ENCODE results near the gene FAAP20. TPM values are rescaled to one million over a fixed set of nuclear protein-coding genes. Genes with fewer than 3 reads are reported as not detected.
A peak's percentile ranks its signal among the peaks of the same experiment; 100 is the strongest.

FAAP20 gene
- total RNA-seq, 1 donor from 2014 or later: 36.5 TPM

DNA sequence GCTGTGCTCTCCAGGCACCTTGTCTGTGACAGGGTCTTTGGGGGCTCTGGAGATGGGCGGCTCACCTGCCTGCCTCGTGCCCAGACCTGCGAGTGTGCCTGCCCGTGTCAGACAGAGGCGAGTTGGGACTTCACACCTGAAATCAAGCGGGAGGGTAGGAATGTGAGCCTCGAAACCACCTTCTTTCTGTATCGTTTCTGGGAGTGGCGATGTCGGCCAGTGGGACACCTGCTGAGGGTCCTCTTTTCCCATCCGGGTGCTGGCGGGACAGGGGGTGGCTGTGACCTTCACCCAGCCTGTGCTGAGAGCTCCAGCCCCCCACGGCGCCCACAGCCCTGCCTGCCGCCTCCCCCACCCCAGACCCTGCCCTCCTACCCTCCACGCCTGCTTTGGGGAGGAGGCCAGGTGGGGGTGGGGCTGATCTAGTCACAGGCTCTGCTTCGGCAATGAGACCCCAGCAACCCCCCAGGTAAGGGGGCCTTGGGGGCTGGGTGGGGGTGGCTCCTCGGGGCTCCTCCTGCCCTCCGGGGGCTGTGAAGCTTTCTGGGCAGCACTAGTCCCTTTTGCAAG lies 15.6 kb upstream of the FAAP20 start:
- no peak for ATAC-seq

DNA sequence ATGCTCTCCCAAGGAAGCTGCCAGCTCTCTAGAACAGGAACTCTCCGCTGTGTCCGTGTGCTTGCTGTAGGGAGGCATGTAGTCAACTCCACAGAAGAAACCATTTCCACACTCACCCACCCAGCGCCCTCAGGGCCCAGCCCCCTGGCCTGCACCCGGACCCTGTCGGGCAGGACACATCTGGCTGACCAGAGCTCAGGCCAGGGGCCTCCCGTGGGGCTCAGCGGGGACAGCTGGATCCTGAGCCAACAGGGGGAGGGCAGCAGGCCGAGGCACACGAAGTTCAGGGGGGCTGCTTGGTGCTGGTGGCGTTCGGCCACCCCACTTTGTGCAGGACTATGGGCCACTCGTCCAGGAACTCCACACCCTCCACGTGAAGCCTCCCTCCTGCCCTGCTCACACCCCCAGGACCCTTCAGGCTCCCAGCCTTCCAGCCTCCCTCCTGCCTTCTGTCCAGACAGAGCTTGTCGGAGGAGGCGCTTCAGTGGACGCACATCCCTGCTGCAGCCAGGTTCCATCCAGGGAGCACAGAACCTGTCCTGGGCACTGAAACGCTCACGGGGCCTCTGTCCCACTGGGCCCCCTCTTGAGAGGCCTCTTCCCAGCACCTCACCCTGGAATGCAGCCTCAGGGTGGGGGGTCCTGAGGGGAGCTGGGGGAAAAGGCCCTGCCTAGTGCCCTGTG lies 15.0 kb upstream of the FAAP20 start:
- no peak for ATAC-seq

DNA sequence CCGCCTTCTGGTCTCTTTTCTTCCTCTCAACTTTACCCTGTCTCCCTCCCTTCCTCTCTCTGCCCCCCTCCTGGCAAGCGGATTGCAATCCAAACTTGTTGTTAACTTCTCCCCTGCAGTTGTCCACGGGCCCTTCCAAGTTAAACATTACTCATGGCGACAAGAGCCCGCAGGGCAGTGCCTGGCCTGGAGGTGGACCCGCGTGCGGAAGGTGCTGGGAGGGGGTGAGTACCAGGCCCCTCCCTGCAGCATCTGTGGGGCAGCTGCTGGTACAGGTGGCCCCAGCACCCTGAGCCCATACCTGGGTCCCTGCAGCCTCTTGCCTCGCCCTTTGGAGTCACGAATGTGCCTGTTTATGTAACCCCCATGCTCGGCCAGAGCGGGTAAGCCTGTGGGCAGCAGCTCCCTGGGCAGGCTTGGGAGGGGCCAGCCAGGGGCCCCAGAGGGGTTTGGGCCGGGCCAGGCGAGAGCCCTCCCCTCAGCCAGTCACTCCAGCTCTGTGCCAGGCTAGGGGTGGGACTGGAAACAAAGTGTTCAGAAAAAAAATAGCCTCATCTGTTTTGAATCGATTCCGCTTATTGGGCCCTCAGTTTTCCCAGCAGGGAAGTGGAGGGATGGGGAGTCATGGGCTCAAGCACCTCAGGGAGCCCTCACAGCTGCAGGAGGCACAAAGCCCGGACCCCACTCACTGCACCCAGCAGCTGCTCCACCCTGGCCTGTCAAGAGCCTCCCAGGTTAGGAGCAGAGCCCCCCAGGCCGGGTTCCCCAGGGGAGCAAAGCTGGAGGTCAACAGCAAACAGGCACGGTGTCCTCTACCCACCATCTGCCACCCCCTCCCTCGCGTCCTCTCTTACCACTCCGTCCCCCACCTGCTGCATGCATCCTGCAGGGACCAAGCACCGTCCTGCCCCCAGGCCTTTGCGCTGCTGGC lies 14.0 kb upstream of the FAAP20 start:
- no peak for ATAC-seq

DNA sequence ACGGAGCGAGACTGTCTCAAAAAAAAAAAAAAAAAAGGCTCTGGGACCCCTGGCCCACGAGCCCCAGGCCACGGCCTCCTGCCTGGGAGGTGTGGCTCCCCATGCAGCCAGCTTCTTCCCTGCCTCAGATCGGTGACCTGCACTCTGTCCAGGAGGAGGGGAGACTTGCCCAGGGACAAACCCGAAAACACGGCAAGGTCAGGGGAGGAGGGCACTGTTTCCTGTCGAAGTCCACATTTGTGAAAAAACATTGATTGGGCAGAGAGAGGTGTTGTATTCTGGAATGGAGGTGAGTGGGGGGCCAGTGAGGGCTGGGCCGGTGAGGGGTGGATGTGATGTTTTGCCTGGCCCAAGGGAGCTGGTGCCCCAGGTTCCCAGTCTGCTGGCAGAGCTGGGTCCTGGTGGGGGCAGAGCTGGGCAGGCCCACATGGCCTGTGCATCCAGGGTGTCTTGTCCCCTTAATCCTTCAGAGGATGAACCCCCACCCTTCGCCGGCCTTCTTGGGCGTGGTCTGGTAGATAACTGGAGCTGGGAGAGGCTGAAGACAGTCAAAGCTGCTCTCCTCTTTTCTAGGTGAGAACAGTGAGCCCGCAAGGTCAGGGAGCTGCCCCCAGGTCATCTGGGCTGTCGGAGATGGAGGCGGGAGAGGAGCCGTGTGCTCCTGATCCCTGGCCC lies 12.4 kb upstream of the FAAP20 start:
- no peak for ATAC-seq

DNA sequence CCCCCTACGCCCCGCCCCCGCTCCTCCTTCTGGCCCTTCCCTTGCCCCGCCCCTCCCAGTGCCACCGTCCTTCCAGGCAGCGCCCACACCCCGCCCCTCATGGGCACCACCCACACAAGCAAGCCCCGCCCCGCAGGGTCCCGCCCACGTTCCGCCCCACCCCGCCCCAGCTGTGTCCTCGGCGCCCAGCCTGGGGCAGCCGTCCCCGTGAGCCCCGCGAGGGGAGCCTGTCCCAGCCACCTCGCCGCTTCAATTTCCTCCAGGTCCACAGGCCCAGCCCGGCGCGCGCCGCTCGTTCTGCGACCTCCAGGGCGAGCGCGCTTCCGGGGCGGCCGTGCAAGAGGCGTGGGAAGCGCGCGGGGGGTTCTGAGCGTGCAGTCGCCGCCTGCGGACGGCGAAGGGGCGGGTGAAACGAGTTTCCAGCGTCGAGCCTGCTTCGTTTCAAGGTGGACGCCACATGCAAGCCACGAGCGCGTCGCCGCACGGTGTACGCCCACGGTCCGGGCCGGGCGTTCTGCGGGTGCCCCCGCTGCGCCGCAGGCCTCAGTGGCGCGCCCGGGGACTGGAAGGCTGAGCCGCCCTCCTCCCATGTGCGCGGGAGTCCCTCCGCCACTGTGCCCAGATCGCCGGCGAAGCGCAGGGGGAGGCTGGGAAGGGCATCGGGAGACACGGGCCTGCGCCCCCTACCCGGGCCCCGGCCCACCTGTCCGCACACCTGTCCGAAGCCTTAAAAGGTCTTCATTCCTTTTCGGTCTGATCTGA lies 10.8 kb upstream of the FAAP20 start:
- peak; percentile 88 for ATAC-seq

DNA sequence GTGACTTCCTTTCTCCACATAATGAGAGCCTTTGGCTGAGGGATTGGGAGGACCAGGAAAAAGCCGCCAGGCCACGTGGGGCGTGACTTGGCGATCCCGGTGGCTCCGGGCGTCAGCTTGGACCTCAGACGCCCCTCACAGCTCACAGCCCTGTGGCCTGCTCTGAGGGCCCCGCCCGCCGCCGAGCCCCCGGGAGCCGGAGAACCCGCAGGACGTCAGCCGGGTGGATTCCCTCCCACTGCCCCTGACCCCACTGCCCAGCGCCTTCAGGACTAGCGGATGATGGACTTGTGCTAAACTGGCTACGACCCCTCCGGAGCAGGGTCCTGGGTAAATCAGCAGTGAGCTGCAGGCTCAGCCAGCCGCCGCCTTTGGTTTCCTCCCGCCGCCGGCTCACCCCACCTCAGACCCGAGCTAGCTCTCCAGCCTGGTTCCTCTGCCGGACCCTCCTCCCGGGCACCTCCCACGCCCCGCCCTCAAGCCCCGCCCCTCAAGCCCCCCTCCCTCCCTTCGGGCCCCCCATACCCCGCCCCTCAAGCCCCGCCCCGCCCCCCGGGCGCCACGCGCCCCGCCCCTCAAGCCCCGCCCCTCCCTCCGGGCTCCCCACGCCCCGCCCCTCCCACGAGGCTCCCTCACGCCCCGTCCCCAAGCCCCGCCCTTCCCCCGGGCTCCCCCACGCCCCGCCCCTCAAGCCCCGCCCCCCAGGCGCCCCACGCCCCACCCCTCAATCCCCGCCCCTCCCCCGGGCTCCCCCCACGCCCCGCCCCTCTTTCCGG lies 10.0 kb upstream of the FAAP20 start:
- peak; percentile 44 for ATAC-seq

DNA sequence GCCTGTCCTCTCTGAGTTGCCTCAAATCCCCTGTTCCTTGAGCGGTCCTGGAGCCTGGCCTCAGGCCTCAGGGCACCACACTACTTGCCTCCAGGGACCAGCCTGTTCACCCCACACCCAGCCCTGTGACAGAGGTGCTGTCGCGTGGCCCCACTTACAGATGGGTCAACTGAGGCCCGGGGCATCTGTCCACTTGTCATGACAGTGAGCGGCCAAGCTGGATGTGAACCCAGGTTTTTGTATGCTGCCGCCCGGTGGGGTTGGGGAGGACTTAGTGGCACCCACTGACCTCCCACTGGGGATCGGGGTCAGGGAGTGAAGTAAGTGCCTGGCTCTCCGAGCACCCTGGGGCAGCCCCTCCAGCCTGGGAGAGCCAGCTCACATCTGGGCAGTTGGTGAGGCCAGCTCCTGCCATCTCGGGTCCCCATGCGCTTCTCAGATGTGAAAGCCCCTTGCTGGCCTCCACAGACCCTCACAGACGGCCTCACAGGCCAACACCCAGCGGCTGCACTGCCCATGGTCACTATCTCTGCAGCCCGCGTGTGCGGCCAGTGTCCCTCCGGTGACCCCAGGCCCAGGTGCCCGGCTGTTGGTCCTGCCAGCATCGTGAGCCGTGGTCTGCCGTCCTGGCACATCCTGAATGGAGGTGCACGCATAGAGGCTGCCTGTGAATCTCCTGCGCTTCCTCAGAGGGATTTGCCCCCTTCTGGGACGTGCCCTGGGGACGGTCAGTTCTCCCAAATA lies 9.3 kb upstream of the FAAP20 start:
- no peak for ATAC-seq

DNA sequence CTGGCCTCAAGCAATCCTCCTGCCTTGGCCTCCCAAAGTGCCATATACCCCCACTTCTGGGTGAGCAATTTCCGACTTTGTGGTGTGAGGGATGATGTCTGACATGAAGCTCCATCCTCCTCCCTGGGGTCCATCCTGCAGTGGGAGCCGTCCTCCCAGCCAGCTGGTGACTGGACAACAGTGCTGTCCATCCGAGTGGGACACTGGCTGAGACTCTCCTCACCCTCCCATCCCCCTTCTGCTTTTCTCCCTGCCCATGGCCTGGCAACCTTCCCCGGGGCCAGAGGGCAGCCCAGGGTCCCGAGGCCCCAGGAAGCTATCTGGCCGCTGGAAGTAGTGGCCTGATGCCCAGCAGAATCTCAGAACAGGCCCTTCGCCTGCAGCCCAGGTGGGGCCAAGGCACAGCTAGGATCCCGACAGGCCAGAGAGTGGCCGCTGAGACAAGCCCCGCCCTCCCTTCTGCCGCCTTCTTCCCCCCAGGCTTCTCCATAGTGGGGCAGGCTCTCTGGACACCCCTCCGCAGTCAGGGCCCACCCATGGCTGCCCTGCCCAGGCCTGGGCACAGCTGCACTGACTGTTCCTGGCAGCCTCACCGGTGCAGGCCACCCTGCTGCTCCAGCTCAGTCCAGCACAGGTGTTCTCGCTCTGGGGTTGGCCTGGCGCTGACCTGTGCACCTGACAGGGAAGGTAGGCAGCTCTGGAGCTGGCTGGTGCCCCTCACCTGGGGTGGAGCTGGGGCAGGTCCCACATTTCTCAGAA lies 8.4 kb upstream of the FAAP20 start:
- no peak for ATAC-seq

DNA sequence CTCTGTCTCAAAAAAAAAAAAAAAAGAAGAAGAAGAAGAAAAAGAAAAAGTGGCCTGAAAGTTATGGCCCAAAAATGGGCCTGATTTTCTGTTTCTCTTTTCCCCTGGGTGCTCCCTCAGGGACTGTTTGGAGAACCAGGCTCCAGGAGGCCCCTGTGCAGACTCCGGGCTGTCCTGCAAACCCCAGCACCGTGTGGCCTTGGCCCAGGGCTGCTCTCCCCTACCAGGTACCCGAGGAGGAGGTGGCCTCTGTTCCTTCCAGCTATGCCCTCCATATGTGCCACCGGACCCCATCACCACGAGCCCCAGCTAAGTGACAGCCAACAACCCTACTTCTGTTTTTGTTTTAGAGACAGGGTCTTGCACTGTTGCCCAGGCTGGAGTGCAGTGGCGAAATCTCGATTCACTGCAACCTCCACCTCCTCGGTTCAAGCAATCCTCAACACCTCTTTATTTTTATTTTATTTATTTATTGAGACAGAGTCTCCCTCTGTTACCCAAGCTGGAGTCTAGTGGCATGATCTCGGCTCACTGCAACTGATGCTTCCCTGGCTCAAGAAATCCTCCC lies 7.5 kb upstream of the FAAP20 start:
- ATAC-seq: no peak

DNA sequence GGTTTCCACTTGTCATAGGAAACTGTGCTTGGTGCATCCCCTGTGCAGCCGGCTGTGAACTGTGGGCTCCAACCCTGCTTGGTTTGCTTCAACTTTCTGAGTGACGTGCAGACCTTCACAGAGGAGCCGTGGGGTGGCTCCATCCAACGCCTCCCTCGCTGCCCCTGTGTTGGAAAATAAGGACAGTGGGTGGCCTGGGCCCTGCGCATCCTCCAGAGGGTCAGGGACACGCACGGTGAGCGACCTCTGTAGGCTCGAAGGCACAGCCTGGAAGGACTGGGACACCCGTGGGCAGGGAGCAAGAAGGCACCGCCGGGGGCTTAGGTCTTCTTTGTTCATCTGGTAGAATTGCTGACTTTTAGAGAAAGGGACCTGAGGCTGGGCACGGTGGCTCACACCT lies 6.5 kb upstream of the FAAP20 start:
- ATAC-seq: no peak

DNA sequence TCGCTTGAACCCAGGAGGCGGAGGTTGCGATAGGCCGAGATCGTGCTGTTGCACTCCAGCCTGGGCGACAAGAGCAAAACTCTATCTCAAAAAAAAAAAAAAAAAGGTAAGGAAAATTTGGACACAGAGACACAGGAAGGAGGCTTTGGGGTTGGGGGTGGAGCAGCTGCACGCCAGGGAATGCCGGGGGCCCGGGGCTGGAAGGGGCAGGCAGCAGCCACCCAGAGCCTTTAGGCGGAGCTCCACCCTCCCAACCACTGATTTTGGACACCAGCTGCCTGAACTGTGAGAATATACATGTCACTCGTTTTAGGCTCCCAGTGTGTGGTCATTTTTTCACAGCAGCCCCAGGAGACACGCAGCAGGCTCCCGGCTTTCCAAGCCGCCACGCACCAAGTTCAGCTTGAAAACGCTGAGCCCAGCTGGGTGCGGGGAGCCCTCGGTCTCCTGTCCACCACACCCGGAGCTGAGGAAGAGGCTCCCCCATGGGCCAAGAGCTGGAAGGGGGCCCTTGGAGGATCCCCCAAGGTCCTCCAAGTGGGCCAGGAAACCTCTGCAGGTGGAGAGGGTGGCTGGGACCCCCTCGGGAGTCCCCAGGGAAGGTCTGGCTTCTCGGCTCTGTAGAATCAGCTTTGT lies 5.9 kb upstream of the FAAP20 start:
- no peak for ATAC-seq

DNA sequence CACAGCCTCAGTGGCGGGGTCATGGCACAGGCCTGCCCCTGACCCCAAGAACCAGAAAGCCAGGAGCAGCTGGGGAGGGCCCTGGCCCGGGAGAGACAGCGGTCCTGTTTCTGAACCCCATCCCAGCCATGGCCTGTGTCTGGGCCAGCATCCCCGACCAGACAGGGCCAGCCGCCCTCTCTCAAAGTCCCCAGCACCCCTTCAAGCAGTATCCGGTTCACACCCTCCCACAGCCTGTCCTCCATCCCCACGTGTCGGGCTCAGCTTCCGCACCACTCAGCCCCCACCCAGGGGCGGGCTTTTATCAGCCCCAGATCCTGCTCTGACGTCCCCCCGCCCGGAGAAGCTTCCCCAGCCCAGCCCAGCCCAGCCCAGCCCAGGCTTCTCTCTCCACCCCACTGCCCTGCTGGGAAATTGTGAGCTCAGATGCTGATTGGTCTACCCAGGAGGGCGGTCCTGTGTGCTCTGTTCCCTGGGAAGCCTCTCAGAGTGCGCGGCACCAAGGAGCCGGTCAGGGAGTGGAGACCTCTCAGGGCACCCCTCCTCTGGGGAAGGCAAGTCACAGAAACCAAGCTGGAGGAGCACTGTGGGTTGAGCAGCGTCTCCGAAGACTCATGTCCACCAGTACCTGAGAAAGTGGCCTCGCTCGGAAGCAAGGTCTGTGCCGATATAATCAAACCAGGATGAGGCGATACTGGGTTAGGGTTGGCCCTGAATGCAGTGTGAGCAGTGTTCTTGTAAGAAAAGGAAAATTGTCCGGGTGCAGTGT lies 4.7 kb upstream of the FAAP20 start:
- peak; percentile 73 for ATAC-seq

DNA sequence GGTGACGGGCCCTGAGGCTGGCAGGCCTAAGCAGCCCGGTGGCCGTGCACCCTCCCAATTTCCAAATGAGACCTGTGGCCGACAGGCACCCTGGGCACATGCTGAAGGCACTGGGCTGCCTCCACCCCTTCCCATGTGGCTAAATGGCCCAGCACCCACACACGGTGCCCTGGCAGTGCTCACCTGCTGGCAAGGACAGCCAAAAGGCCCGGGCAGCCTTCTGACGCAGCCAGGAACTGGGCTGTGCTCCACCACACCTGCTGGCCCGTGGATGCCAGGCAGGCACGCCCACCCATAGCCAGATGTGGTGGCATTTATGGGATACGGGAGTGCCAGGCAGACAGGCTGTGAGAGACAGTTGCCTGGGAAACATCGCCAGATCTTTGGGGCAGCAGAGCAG lies 4.0 kb upstream of the FAAP20 start:
- ATAC-seq: peak; percentile 4

DNA sequence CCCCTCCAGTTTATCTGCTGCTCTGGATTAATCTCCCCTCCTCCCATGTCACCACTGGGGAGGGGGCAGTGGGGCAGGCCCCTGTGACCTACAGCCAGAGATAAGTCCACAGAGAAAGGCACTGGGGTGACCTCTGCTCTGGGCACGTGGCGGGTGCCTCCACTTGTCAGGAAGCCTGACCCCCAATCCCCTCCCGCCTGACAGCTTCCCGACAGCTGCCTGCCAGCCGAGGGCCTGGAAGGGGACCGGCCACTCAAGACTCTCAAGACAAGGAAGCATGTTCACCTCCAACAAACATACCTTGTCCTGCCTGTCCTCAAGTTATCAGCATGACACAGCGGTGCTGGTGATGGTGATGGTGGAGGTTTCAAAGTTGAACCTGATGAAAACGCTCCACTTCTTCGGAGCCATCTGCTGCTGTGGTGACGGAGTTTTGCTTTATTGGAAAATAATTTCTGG lies 3.2 kb upstream of the FAAP20 start:
- ATAC-seq: no peak

DNA sequence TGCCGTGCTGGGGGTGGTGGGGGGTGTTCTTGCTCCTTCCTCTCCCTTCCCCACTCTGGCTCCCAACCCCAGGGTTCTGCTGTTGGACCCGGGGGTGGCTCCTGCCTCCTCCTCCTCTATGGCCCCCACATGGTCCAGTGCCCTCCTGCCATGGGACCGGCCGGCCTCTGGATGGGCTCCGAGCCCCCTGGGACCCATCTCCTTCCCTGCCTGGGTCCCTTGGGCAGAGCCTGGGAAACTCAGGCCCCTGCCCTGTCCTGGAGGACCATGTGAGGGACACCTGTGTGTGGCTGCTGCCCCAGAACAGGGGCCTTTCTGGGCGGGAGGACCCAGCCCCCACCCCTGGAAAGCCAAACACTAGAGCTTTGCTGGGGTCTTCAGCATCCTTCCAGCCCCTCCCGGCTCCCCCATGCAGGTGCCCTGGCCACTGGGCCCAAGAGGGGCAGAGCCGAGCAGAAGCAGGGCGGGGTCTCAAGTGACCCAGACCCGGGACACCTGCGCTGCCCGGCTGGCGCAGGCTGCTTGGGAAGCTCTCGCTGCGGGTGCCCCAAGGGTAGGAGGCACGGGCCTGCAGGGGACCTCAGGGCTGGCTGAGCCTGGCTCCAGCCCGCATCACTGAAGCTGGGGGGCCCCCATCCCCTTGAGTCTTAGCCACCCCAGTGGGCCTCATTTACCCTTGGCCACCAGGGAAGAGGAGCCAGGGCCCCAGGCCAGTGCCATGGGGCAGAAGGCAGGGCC lies 2.5 kb upstream of the FAAP20 start:
- no peak for ATAC-seq

DNA sequence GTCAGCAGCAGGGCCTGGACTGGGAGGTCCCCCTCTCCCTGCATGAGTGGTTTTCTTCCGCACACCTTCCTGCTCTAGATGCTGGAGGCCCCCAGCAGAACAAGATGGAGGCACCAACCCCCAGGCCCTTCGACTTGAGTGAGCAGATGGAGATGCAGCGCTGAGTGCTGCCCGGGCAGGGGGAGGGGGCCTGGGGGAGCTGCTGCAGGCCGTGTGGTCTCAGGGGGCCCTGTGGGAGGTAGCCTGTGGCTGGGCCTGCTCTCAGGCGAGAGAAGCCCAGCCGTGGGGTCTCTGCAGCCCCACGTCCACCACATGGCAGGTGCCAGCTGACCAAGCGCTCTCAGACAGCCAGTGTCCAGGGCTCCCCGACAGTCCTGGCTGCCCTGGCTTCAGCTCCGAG lies 1.2 kb upstream of the FAAP20 start:
- no peak for ATAC-seq

DNA sequence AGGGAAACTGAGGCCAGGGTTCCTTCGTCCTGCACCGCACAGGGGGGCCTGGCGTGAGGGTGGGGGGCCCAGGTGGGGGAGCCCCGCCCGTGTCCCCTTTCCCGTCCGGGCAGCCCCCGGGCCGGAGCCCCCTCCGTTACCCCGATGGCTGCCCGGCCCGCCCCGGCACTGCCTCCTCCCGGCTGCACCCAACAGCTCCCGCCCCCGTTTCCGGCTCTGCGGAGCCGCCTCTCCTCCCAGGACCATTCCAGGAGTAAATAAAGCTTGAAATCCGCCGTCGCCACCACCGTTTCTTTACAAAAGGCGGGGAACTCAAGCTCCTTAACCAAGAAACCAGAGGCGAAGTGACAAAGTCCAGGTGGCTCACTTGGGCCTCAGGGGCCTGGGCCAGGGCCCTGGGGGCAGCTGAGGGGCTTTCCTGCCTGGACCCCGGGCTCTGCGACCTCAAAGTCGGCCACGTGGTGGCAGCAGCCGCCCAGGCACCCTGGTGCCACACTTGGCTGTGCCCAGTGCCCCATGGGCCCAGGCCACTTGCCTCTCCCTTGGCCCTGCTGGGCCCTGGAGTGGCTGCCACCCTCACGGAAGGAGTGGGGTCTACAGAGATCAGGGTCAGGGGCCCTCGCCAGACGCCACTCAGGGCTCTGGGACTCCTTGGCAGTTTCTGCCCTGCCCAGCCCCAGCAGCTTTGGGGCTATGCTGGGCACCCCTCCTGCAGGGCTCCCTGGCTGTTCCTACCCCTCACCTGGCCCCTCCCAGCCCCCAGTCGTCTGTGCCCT lies 514 bp upstream of the FAAP20 start:
- ATAC-seq: peak; percentile 71

Measured in esophagus mucosa (tissue), 1 donor.